HEK293T (cell line): ENCODE measurements around the gene IFT20.

Experiments
- CTCF ChIA-PET: fragments of 350-600 bp; formaldehyde crosslinking; extraction: SDS; loops from one replicate; lab custom pipeline; 2021; ENCODE audit warnings: antibody characterized with exemption, inconsistent platforms; lab: Yijun Ruan, JAX
- POLR2A ChIA-PET: fragments of 350-600 bp; formaldehyde crosslinking; extraction: SDS; loops from one replicate; lab custom pipeline; 2020; ENCODE audit warnings: antibody characterized with exemption, inconsistent platforms; lab: Yijun Ruan, JAX
- DNase-seq: peaks from one replicate; pipeline ENCODE4 v3.0.0; 2012; ENCODE audit warnings: mixed read lengths; ENCODE audit errors: extremely low spot score
- ARNT ChIP-seq: fragments of 450-650 bp; IDR thresholded peaks from 2 replicates; pipeline ENCODE4 v1.6.1; 2017; ENCODE audit warnings: mild to moderate bottlenecking
- BHLHE40 ChIP-seq: fragments of 450-650 bp; IDR thresholded peaks from 2 replicates; pipeline ENCODE4 v1.6.1; 2016; ENCODE audit warnings: mild to moderate bottlenecking, moderate library complexity, borderline replicate concordance
- CTBP1 ChIP-seq: fragments of 450-650 bp; IDR thresholded peaks from 2 replicates; pipeline ENCODE4 v1.6.1; 2016; ENCODE audit warnings: borderline replicate concordance
- ELF4 ChIP-seq: fragments of 450-650 bp; IDR thresholded peaks from 2 replicates; pipeline ENCODE4 v1.6.1; 2017; ENCODE audit warnings: antibody characterized with exemption
- FOXA1 ChIP-seq: fragments of 450-650 bp; IDR thresholded peaks from 2 replicates; pipeline ENCODE4 v1.6.1; 2016; ENCODE audit warnings: mild to moderate bottlenecking
- FOXK2 ChIP-seq: fragments of 450-650 bp; IDR thresholded peaks from 2 replicates; pipeline ENCODE4 v1.6.1; 2016; ENCODE audit warnings: mild to moderate bottlenecking
- FOXM1 ChIP-seq: fragments of 450-650 bp; IDR thresholded peaks from 2 replicates; pipeline ENCODE4 v1.6.1; 2017; ENCODE audit warnings: mild to moderate bottlenecking, borderline replicate concordance
- HDGF ChIP-seq: fragments of 450-650 bp; IDR thresholded peaks from 2 replicates; pipeline ENCODE4 v1.6.1; 2017; ENCODE audit warnings: antibody characterized with exemption, borderline replicate concordance
- L3MBTL2 ChIP-seq: fragments of 450-650 bp; conservative IDR thresholded peaks from 2 replicates; pipeline ENCODE4 v1.6.1; 2016; ENCODE audit warnings: mild to moderate bottlenecking
- LEF1 ChIP-seq: fragments of 450-650 bp; IDR thresholded peaks from 2 replicates; pipeline ENCODE4 v1.6.1; 2017; ENCODE audit warnings: mild to moderate bottlenecking, borderline replicate concordance
- NFRKB ChIP-seq: fragments of 450-650 bp; IDR thresholded peaks from 2 replicates; pipeline ENCODE4 v1.6.1; 2016; ENCODE audit warnings: mild to moderate bottlenecking, moderate library complexity
- PKNOX1 ChIP-seq: fragments of 450-650 bp; IDR thresholded peaks from 2 replicates; pipeline ENCODE4 v1.6.1; 2016
- SP1 ChIP-seq: fragments of 450-650 bp; IDR thresholded peaks from 2 replicates; pipeline ENCODE4 v1.6.1; 2017
- SUZ12 ChIP-seq: fragments of 450-650 bp; IDR thresholded peaks from 2 replicates; pipeline ENCODE4 v1.6.1; 2016; ENCODE audit warnings: mild to moderate bottlenecking
- TARDBP ChIP-seq: fragments of 450-650 bp; IDR thresholded peaks from 2 replicates; pipeline ENCODE4 v1.6.1; 2016
- ZNF384 ChIP-seq: fragments of 450-650 bp; IDR thresholded peaks from 2 replicates; pipeline ENCODE4 v1.6.1; 2016

Gene IFT20

GRCh38 chr17:28346199-28346580 is 10.9 kb upstream of the IFT20 start:
- TF ChIP-seq ARNT (no peak), ELF4 (no peak), HDGF (no peak), FOXK2 (no peak), FOXM1 (no peak), L3MBTL2 (no peak), PKNOX1 (no peak), SUZ12 (no peak), BHLHE40 (no peak), SP1 (no peak), ZNF384 (no peak), CTBP1 (no peak), LEF1 (no peak), FOXA1 (no peak), NFRKB (no peak), TARDBP (no peak)
- ChIA-PET CTCF (interaction anchor here (0.6 to 1.6 kb wide), 4 partner anchors 11 to 482 kb away, joined by 3 to 8 read pairs (median 3); partner anchors contain the start of genes IFT20 and TNFAIP1), POLR2A (interaction anchor here (2.0 to 4.0 kb wide), 3 partner anchors 11 to 59 kb away, joined by 8 to 36 read pairs (median 18); partner anchors contain the start of genes IFT20, POLDIP2, SLC46A1 and TNFAIP1)

GRCh38 chr17:28345419-28346198 is 10.3 kb upstream of the IFT20 start:
- TF ChIP-seq ELF4, result no peak
- no peak for TF ChIP-seq FOXA1
- TF ChIP-seq HDGF, result no peak
- TF ChIP-seq FOXM1, result no peak
- TF ChIP-seq TARDBP, result no peak
- TF ChIP-seq BHLHE40, result no peak
- no peak for TF ChIP-seq LEF1
- no peak for TF ChIP-seq SUZ12
- no peak for TF ChIP-seq L3MBTL2
- no peak for TF ChIP-seq PKNOX1
- TF ChIP-seq CTBP1, result no peak
- no peak for TF ChIP-seq FOXK2
- no peak for TF ChIP-seq ZNF384
- CTCF ChIA-PET, result interaction anchor here (0.6 to 1.1 kb wide), 3 partner anchors 10 to 482 kb away, joined by 3 to 8 read pairs (median 3); partner anchors contain the start of genes IFT20 and TNFAIP1
- POLR2A ChIA-PET, result interaction anchor here (0.9 to 4.0 kb wide), 7 partner anchors 9 to 60 kb away, joined by 3 to 36 read pairs (median 8); partner anchors contain the start of genes IFT20, POLDIP2, SLC46A1 and TNFAIP1
- no peak for DNase-seq

More at GRCh38 chr17:28346199-28346580, 10.9 kb upstream of the IFT20 start:
- no peak for DNase-seq

GRCh38 chr17:28344435-28344901 is 9.2 kb upstream of the IFT20 start:
- DNase-seq, result no peak
- ChIA-PET POLR2A (interaction anchor here (1.2 to 3.0 kb wide), 4 partner anchors 9 to 26 kb away, joined by 3 to 18 read pairs (median 11); partner anchors contain the start of genes IFT20, POLDIP2, TNFAIP1 and VTN), CTCF (no interaction called here)
- TF ChIP-seq FOXA1, result no peak
- TF ChIP-seq TARDBP, result no peak
- TF ChIP-seq L3MBTL2, result no peak
- no peak for TF ChIP-seq NFRKB
- no peak for TF ChIP-seq SUZ12
- TF ChIP-seq LEF1, result no peak
- no peak for TF ChIP-seq PKNOX1
- no peak for TF ChIP-seq ZNF384
- TF ChIP-seq FOXM1, result no peak
- TF ChIP-seq HDGF, result no peak
- TF ChIP-seq ARNT, result no peak
- no peak for TF ChIP-seq ELF4
- no peak for TF ChIP-seq CTBP1
- no peak for TF ChIP-seq BHLHE40
- no peak for TF ChIP-seq FOXK2
- no peak for TF ChIP-seq SP1

- POLR2A ChIA-PET, result interaction anchor here (1.0 to 3.0 kb wide), 4 partner anchors 8 to 24 kb away, joined by 4 to 18 read pairs (median 11); partner anchors contain the start of genes IFT20, POLDIP2 and TNFAIP1
- CTCF ChIA-PET, result no interaction called here
- TF ChIP-seq SP1, result no peak
- no peak for DNase-seq
Observed at GRCh38 chr17:28344011-28344410, 8.7 kb upstream of the IFT20 start.

- ChIA-PET POLR2A (interaction anchor here (0.9 to 3.0 kb wide), 5 partner anchors 8 to 23 kb away, joined by 3 to 18 read pairs (median 8); partner anchors contain the start of genes IFT20, POLDIP2 and TNFAIP1), CTCF (no interaction called here)
Observed at GRCh38 chr17:28343491-28343932, 8.2 kb upstream of the IFT20 start.

More at GRCh38 chr17:28343491-28343932, 8.2 kb upstream of the IFT20 start:
- DNase-seq, result no peak
- TF ChIP-seq HDGF (no peak), FOXK2 (no peak), L3MBTL2 (no peak), SUZ12 (no peak), ZNF384 (no peak)
